ENCODE measurements around the gene BTBD18.
"Not testable (repeated sequence)": the region's sequence is repeated elsewhere in the genome, so short reads cannot be mapped to it uniquely, and the experiment has no call there.

The BTBD18 gene

DNA sequence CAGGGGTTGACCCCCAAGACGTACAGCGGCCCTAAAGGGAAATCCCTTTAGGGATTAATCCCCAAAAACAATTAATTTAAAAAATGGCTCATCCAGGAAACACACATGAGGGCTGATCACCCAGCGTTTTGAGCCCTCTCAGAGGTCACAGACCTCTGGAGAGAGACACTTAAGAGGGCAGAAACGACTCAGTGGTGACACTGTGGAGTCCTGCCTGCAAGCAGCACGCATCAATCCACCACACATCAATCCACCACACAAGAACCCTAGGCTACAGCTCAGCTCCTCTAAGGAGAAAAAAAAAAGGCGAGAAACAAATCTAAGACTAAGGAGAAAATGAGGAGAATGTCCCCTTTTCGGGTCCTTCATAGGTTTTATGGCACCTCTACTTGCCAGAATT, 22.8 kb downstream of the BTBD18 start:
- no peak for FAIRE-seq

DNA sequence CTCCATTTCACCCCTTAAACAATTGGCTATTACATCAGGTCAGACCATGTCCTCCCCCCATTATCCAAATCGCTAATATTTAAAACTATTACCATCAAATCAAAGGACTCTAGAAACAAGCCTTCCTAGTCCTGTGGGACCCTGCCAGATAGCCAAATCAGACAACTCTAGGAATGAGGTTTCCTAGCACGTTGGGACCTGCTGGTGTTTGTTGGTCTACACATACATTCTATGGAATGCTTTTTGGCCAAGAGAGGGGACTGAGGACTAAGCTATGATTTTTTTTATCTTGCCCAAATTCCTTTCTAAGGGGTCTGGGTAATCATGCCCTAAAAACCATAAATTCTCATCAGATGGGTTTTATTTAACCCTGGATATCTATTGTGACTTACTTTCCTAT, 24.4 kb downstream of the BTBD18 start:
- no peak for FAIRE-seq

GRCh38 chr11:57716726-57717125, 34.9 kb downstream of the BTBD18 start:
- FAIRE-seq = not testable (repeated sequence)

DNA sequence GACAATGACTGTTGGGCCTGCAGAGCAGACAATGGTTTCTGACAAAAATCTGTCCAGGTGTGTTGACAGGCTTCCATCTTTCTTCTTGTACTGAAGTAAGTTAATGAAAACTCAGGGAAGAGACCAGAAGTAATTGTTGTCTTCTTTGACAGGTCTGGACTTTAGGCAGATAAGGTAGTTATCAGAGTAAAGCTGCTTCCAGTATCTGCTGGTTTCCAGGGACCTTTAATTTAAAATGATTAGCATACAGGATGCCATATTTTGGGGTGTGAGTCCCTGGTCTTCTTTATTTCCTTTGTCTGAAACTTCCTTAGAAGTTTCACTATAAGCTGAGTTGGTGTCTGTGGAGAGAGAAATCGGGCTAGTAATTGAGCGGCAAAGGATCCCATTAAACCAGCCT, 37.8 kb downstream of the BTBD18 start:
- no peak for FAIRE-seq

GRCh38 chr11:57712256-57713150, 39.1 kb downstream of the BTBD18 start, which contains the start of gene TMX2:
TSS of gene TMX2 (plus strand) at chr11:57712593. CDS start at chr11:57712619, 26 bp downstream.
- FAIRE-seq = peak; percentile 99

DNA sequence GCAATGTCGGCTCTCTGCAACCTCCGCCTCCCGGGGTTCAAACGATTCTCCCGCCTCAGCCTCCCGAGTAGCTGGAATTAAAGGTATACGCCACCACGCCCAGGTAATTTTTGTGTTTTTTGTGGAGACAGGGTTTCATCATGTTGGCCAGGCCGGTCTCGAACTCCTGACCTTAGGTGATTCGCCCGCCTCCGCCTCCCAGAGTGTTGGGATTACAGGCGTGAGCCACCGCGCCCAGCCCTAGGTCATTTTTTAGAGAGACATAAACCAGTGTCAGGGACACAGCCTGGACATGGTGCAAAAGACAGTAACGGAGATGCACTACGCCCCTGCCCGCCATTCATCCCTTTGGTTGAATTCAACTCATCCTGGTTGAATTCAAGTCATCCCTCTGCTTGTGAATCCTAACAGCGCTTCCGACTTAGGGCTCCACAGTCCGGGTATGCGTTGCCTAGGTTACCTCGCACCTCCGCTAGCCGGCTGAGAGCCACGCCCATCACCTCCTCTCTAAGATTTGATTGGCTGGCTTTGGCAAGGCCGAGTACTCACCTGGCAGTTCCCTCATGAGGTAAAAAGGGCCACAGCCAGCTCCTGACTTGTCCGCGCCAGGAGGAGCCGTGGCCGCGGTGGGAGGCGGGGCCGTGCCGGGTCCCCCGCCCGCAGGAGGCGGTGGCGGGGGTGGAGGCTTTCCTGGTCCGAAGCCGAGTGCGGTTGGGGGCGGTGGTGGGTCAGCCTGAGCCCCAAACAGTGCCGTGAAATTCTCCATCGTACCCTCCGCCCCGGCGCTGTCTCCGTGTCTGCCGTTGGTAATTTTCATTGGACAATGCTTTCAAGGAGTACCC, 40.0 kb downstream of the BTBD18 start, which contains the start of gene MED19:
Gene MED19 (minus strand): TSS at position 802 of the 842 bp plus-strand sequence. CDS start 36 bp downstream, at position 766.
- FAIRE-seq = no peak

GRCh38 chr11:57709802-57710367, 41.7 kb downstream of the BTBD18 start:
- FAIRE-seq = no peak

DNA sequence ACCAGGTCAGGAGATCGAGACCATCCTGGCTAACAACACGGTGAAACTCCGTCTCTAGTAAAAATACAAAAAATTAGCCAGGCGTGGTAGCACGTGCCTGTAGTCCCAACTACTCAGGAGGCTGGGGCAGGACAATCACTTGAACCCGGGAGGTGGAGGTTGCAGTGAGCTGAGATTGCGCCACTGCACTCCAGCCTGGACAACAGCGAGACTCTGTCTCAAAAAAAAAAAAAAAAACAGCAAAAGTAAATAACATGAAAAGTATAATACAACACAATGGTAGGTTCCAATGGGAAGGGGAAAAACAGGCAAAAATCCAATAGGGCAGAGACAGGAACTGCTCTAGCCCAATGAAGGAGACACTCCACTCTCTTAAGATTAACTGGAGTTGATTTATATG, 46.2 kb downstream of the BTBD18 start:
- FAIRE-seq = not testable (repeated sequence)

- no peak for FAIRE-seq
Measured at GRCh38 chr11:57704932-57705331, 46.7 kb downstream of the BTBD18 start.

GRCh38 chr11:57703341-57703740, 48.3 kb downstream of the BTBD18 start:
- no peak for FAIRE-seq

- FAIRE-seq = no peak
Measured at GRCh38 chr11:57700425-57700824, 51.2 kb downstream of the BTBD18 start.

GRCh38 chr11:57699813-57700212, 51.8 kb downstream of the BTBD18 start:
- no peak for FAIRE-seq

DNA sequence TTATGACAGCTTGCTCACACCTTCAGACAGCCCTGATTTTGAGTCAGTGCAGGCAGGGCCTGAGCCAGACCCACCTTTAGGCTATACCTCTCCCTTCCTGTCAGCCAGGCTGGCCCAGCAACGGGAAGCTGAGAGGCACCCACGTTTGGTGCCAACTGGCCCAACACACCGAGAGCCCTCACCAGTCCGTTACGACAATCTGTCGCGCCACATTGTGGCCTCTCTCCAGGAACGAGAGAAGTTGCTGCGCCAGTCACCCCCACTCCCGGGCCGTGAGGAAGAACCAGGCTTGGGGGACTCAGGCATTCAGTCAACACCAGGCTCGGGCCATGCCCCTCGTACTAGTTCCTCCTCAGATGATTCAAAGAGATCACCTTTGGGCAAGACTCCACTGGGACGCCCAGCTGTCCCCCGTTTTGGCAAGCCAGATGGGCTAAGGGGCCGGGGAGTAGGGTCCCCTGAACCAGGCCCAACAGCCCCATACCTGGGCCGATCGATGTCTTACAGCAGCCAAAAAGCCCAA, 52.7 kb downstream of the BTBD18 start:
- FAIRE-seq = no peak
